H1 (cell line): ENCODE data around the gene ADCY7. TPM values are rescaled to one million over a fixed set of nuclear protein-coding genes. Genes with fewer than 3 reads are reported as not detected.

Experiments used
- CTCF ChIA-PET: fragments of 300-600 bp; sonication (Branson Sonifier 250); formaldehyde crosslinking; loops from one replicate; lab custom pipeline; 2021; ENCODE audit not compliant: partially characterized antibody; lab: Charles Lee
- POLR2A ChIA-PET: fragments of 300-600 bp; sonication (Branson Sonifier 250); formaldehyde crosslinking; loops from one replicate; lab custom pipeline; 2021; ENCODE audit warnings: inconsistent platforms; ENCODE audit not compliant: partially characterized antibody; lab: Charles Lee
- DNase-seq, 2 experiments: peaks; one replicate each; pipeline versions ENCODE4 v3.0.0 to v3.0.0-alpha.2; 2010 to 2022; ENCODE audit warnings: low spot score in 2 of 2, low read depth in 1 of 2, mixed read lengths in 1 of 2
- FAIRE-seq: peaks from 2 replicates; lab custom pipeline; 2011; peaks lifted over from hg19 to GRCh38; lab: Jason Lieb, UNC
- H2AFZ ChIP-seq: 2 replicates; pipeline ENCODE4 v1.8.1; 2012; ENCODE audit warnings: low read length, inconsistent platforms
- H2AK5ac ChIP-seq: 2 replicates; pipeline ENCODE4 v1.6.1; 2013; ENCODE audit warnings: low read depth, low read length
- H2BK120ac ChIP-seq: replicated peaks from 2 replicates; pipeline ENCODE3; 2013; ENCODE audit warnings: low read depth, low read length, inconsistent platforms
- H2BK12ac ChIP-seq: 2 replicates; pipeline ENCODE4 v1.6.1; 2013; ENCODE audit warnings: low read depth, low read length
- H2BK15ac ChIP-seq: 2 replicates; pipeline ENCODE4 v1.6.1; 2013; ENCODE audit warnings: low read length
- H2BK20ac ChIP-seq: 2 replicates; pipeline ENCODE4 v1.6.1; 2013; ENCODE audit warnings: low read length
- H2BK5ac ChIP-seq: 2 replicates; pipeline ENCODE4 v1.6.1; 2013; ENCODE audit warnings: low read depth, low read length
- H3K14ac ChIP-seq: 2 replicates; pipeline ENCODE4 v1.6.1; 2013; ENCODE audit warnings: inconsistent platforms; ENCODE audit not compliant: insufficient read length
- H3K18ac ChIP-seq: 2 replicates; pipeline ENCODE4 v1.6.1; 2013; ENCODE audit warnings: low read length; ENCODE audit errors: extremely low read depth
- H3K23ac ChIP-seq: 2 replicates; pipeline ENCODE4 v1.6.1; 2013; ENCODE audit warnings: inconsistent platforms; ENCODE audit not compliant: insufficient read length
- H3K23me2 ChIP-seq: 2 replicates; pipeline ENCODE4 v1.6.1; 2013; ENCODE audit warnings: low read depth, low read length
- H3K27ac ChIP-seq: 2 replicates; pipeline ENCODE4 v1.6.1; 2011; ENCODE audit warnings: low read depth, low read length, inconsistent platforms
- H3K27me3 ChIP-seq, 4 experiments: replicated peaks in 1 of 4; 1 replicate in 1 of 4; 2 replicates in 3 of 4; pipeline versions ENCODE4 v1.6.1 to v1.8.1; 2011 to 2013; ENCODE audit warnings: low read length in 3 of 4, mild to moderate bottlenecking in 3 of 4, inconsistent platforms in 2 of 4, mixed read lengths in 2 of 4, moderate library complexity in 1 of 4; ENCODE audit not compliant: control insufficient read depth in 3 of 4, insufficient read depth in 3 of 4; ENCODE audit errors: extremely low read depth in 1 of 4
- H3K36me3 ChIP-seq, 4 experiments: 2 replicates each; pipeline versions ENCODE4 v1.6.1 to v1.8.1; 2011 to 2013; ENCODE audit warnings: mild to moderate bottlenecking in 4 of 4, low read length in 3 of 4, moderate library complexity in 2 of 4, control low read depth in 1 of 4, inconsistent platforms in 1 of 4; ENCODE audit not compliant: insufficient read depth in 4 of 4, control insufficient read depth in 2 of 4
- H3K4ac ChIP-seq: replicated peaks from 2 replicates; pipeline ENCODE3; 2013; ENCODE audit warnings: low read length, low read depth, mixed read lengths, inconsistent platforms; ENCODE audit not compliant: insufficient read length
- H3K4me1 ChIP-seq, 4 experiments: replicated peaks in 1 of 4; 1 replicate in 1 of 4; 2 replicates in 3 of 4; pipeline versions ENCODE4 v1.6.1 to v1.8.1; 2011 to 2013; ENCODE audit warnings: low read length in 3 of 4, inconsistent platforms in 2 of 4, mixed read lengths in 1 of 4; ENCODE audit not compliant: insufficient read depth in 4 of 4, control insufficient read depth in 3 of 4
- H3K4me2 ChIP-seq, 2 experiments: 2 replicates each; pipeline versions ENCODE4 v1.6.1 to v1.8.1; 2011 to 2013; ENCODE audit warnings: low read depth in 2 of 2, low read length in 2 of 2, control low read depth in 1 of 2, inconsistent platforms in 1 of 2, mild to moderate bottlenecking in 1 of 2; ENCODE audit not compliant: insufficient read depth in 1 of 2
- H3K4me3 ChIP-seq, 4 experiments: fragments of 200-600, 300-600 bp in 1 of 4; sonication (generic), shearing (Covaris generic), sonication (Bioruptor Twin) in 1 of 4; 2 replicates each; pipeline versions ENCODE4 v1.5.1 to v1.8.1; 2011 to 2016; ENCODE audit warnings: low read length in 4 of 4, low read depth in 3 of 4, control low read depth in 2 of 4, inconsistent platforms in 2 of 4, mild to moderate bottlenecking in 2 of 4, mixed read lengths in 1 of 4, moderate library complexity in 1 of 4; ENCODE audit not compliant: insufficient read depth in 2 of 4; ENCODE audit errors: extremely low read depth in 1 of 4
- H3K56ac ChIP-seq: replicated peaks from 2 replicates; pipeline ENCODE3; 2013; ENCODE audit warnings: low read depth, mild to moderate bottlenecking, mixed read lengths, low read length, inconsistent platforms; ENCODE audit not compliant: insufficient read length
- H3K79me1 ChIP-seq: 2 replicates; pipeline ENCODE4 v1.6.1; 2013; ENCODE audit warnings: low read depth, low read length, control low read depth
- H3K79me2 ChIP-seq, 2 experiments: 2 replicates each; pipeline versions ENCODE4 v1.6.1 to v1.8.1; 2012 to 2013; ENCODE audit warnings: low read length in 2 of 2, mild to moderate bottlenecking in 2 of 2, inconsistent platforms in 1 of 2; ENCODE audit not compliant: insufficient read depth in 2 of 2, control insufficient read depth in 1 of 2
- H3K9ac ChIP-seq, 4 experiments: replicated peaks in 1 of 4; 1 replicate in 1 of 4; 2 replicates in 3 of 4; pipeline versions ENCODE4 v1.6.1 to v1.8.1; 2011 to 2013; ENCODE audit warnings: low read depth in 3 of 4, low read length in 3 of 4, control low read depth in 2 of 4, mild to moderate bottlenecking in 2 of 4, moderate library complexity in 2 of 4, inconsistent platforms in 1 of 4; ENCODE audit errors: extremely low read depth in 1 of 4
- H3K9me3 ChIP-seq, 2 experiments: 2 replicates each; pipeline versions ENCODE4 v1.6.1 to v1.8.1; 2012 to 2013; ENCODE audit warnings: mild to moderate bottlenecking in 2 of 2, moderate library complexity in 2 of 2, control low read depth in 1 of 2, inconsistent platforms in 1 of 2, low read depth in 1 of 2, low read length in 1 of 2, mixed read lengths in 1 of 2; ENCODE audit not compliant: insufficient read depth in 2 of 2
- H4K20me1 ChIP-seq, 2 experiments: replicated peaks in 1 of 2; 2 replicates each; pipeline versions ENCODE3 to v1.8.1; 2011 to 2013; ENCODE audit warnings: inconsistent platforms in 2 of 2, low read length in 2 of 2, mild to moderate bottlenecking in 1 of 2; ENCODE audit not compliant: insufficient read depth in 2 of 2, control insufficient read depth in 1 of 2
- H4K5ac ChIP-seq: 2 replicates; pipeline ENCODE4 v1.6.1; 2013; ENCODE audit warnings: low read length, low read depth, mixed read lengths, inconsistent platforms; ENCODE audit not compliant: insufficient read length
- H4K8ac ChIP-seq: 2 replicates; pipeline ENCODE4 v1.8.0; 2013; ENCODE audit warnings: mild to moderate bottlenecking, moderate library complexity, low read length, inconsistent platforms; ENCODE audit not compliant: insufficient read depth; ENCODE audit errors: extremely low read depth
- H4K91ac ChIP-seq: replicated peaks from 2 replicates; pipeline ENCODE3; 2013; ENCODE audit warnings: low read length, mixed read lengths, inconsistent platforms; ENCODE audit not compliant: insufficient read length
- ASH2L ChIP-seq: fragments of 200-600, 300-600 bp; sonication (generic); IDR thresholded peaks from one replicate; pipeline ENCODE4 v1.7.1; 2017; ENCODE audit warnings: low read length
- BCL11A ChIP-seq, 2 experiments: IDR thresholded peaks; one replicate each; pipeline ENCODE4 v1.6.1; 2011; ENCODE audit warnings: low read depth in 2 of 2, low read length in 2 of 2, mild to moderate bottlenecking in 2 of 2
- CREB1 ChIP-seq: IDR thresholded peaks from 2 replicates; pipeline ENCODE4 v1.6.1; 2012; ENCODE audit warnings: inconsistent platforms
- EP300 ChIP-seq, 2 experiments: IDR thresholded peaks; 1 replicate in 1 of 2; 2 replicates in 1 of 2; pipeline ENCODE4 v1.6.1; 2011 to 2012; ENCODE audit warnings: low read depth in 2 of 2, low read length in 2 of 2, mild to moderate bottlenecking in 2 of 2, borderline replicate concordance in 1 of 2, inconsistent platforms in 1 of 2, moderate library complexity in 1 of 2
- NRF1 ChIP-seq: IDR thresholded peaks from 2 replicates; pipeline ENCODE4 v1.6.1; 2011; ENCODE audit warnings: mild to moderate bottlenecking, low read depth, low read length, improper control_type of control experiment
- PHF8 ChIP-seq: fragments of 200-600 bp; sonication (generic); conservative IDR thresholded peaks from 2 replicates; pipeline ENCODE4 v1.7.1; 2012; ENCODE audit warnings: low read depth, mild to moderate bottlenecking, inconsistent platforms, low read length, moderate library complexity
- POLR2A ChIP-seq, 2 experiments: IDR thresholded peaks; 1 replicate in 1 of 2; 2 replicates in 1 of 2; pipeline ENCODE4 v1.6.1; 2011; ENCODE audit warnings: low read depth in 2 of 2, low read length in 2 of 2, mild to moderate bottlenecking in 2 of 2; ENCODE audit errors: control extremely low read depth in 1 of 2
- POLR2AphosphoS5 ChIP-seq: IDR thresholded peaks from 2 replicates; pipeline ENCODE4 v1.6.1; 2011; ENCODE audit warnings: low read depth, low read length
- RXRA ChIP-seq: IDR thresholded peaks from 2 replicates; pipeline ENCODE4 v1.6.1; 2011; ENCODE audit warnings: low read depth, mild to moderate bottlenecking, low read length, moderate library complexity; ENCODE audit not compliant: insufficient read depth
- SIN3A ChIP-seq, 2 experiments: IDR thresholded peaks in 1 of 2; conservative IDR thresholded peaks in 1 of 2; 2 replicates each; pipeline ENCODE4 v1.6.1; 2011 to 2012; ENCODE audit warnings: low read length in 2 of 2, improper control_type of control experiment in 1 of 2, low read depth in 1 of 2, mild to moderate bottlenecking in 1 of 2
- SIRT6 ChIP-seq: IDR thresholded peaks from one replicate; pipeline ENCODE4 v1.7.1; 2012; ENCODE audit warnings: low read length, inconsistent platforms
- SP2 ChIP-seq: IDR thresholded peaks from 2 replicates; pipeline ENCODE4 v1.6.1; 2012; ENCODE audit warnings: mild to moderate bottlenecking, low read length, inconsistent platforms
- SRF ChIP-seq: IDR thresholded peaks from 2 replicates; pipeline ENCODE4 v1.6.1; 2011; ENCODE audit warnings: mild to moderate bottlenecking, low read depth, low read length, moderate library complexity
- TBP ChIP-seq: IDR thresholded peaks from 2 replicates; pipeline ENCODE4 v1.6.1; 2011; ENCODE audit warnings: low read depth, low read length, improper control_type of control experiment
- TCF12 ChIP-seq: IDR thresholded peaks from 2 replicates; pipeline ENCODE4 v1.6.1; 2011; ENCODE audit warnings: low read depth, mild to moderate bottlenecking, low read length
- ZNF274 ChIP-seq: IDR thresholded peaks from 2 replicates; pipeline ENCODE4 v1.7.0; 2012; ENCODE audit warnings: low read length, borderline replicate concordance; ENCODE audit errors: extremely low read depth
- WGBS, 2 experiments: shearing (Covaris generic) in 1 of 2; methylation state at CpG; one replicate each; pipeline versions ENCODE4 v1.1.6 to v1.1.7; 2013 to 2015; ENCODE audit warnings: low lambda C conversion rate in 2 of 2, mixed read lengths in 2 of 2, inconsistent platforms in 1 of 2, low coverage in 1 of 2, missing lambda C conversion rate in 1 of 2; ENCODE audit not compliant: insufficient replicate concordance in 2 of 2, insufficient coverage in 1 of 2, insufficient read length in 1 of 2; ENCODE audit errors: extremely low coverage in 1 of 2, missing lambda C conversion rate in 1 of 2; 5-methylcytosine and 5-hydroxymethylcytosine counted together
- polyA plus RNA-seq, 7 experiments: library from polyadenylated mRNA; depleted of rRNA in 3 of 7; stranded (reverse) in 5 of 7; unstranded in 2 of 7; fragments of >200 nt in 5 of 7; fragments of 200-250 nt in 2 of 7; gene quantifications; 1 replicate in 5 of 7; 2 replicates in 1 of 7; 4 replicates in 1 of 7; pipeline versions ENCODE4 v1.2.1 to v1.2.3, GENCODE V29; 2011 to 2013; ENCODE audit warnings: missing spikeins in 2 of 7, mixed read lengths in 2 of 7
- total RNA-seq: library from RNA; stranded (reverse); fragmentation: NEBNext Ultra II Directional; extraction: Animal tissue kit (Norgen Biotek cat#: 25700); gene quantifications from 2 replicates; pipeline ENCODE4 v1.2.1, GENCODE V29; 2021

ADCY7 gene
- total and polyA plus RNA-seq, 2 of the 8 experiments (the other 6 are each of a cell fraction or from before 2014, with no cell fraction given) = 2.4 to 5.1 TPM

- no peaks in the 10 kb centered on the region for H3K79me1 ChIP-seq
- H3K18ac ChIP-seq = no peak overlapping the region
- H3K9ac ChIP-seq = no peak overlapping the region
- no peaks in the 10 kb centered on the region for H3K4me1 ChIP-seq
- no peaks in the 10 kb centered on the region for H3K27me3 ChIP-seq
- 95% methylated on average over 5 of the region's 5 CpGs; no CpG with 5 or more reads in 1 of the 2 experiments for WGBS, 2 experiments
- no peak overlapping the region for H2BK120ac ChIP-seq
- H3K4ac ChIP-seq = no peak overlapping the region
- no peaks in the 10 kb centered on the region for H3K9me3 ChIP-seq
- H3K27ac ChIP-seq = no peak overlapping the region
- H3K23ac ChIP-seq = no peak overlapping the region
- H4K91ac ChIP-seq = no peak overlapping the region
- no peak overlapping the region for H4K8ac ChIP-seq
- no peak overlapping the region for H2AK5ac ChIP-seq
- H3K79me2 ChIP-seq = no peaks in the 10 kb centered on the region
- H3K36me3 ChIP-seq = peaks cover 0 to 17% (median 9%) of the 10 kb centered on the region in 4 experiments; a peak in 4 of 8 replicates
- H4K20me1 ChIP-seq = no peaks in the 10 kb centered on the region
- CTCF ChIA-PET = interaction anchor here (0.6 to 1.9 kb wide), 2 partner anchors 18 to 94 kb away, joined by 3 to 8 read pairs; no protein-coding TSS in a partner anchor
- H2BK15ac ChIP-seq = no peak overlapping the region
- H3K4me3 ChIP-seq = no peak overlapping the region
- no peak overlapping the region for H2AFZ ChIP-seq
- no peak overlapping the region for H2BK5ac ChIP-seq
- H3K14ac ChIP-seq = no peak overlapping the region
- POLR2A ChIA-PET = no interaction called here
- no peak overlapping the region for H3K56ac ChIP-seq
- no peak for DNase-seq
- no peak overlapping the region for H2BK12ac ChIP-seq
- no peak for FAIRE-seq
- H3K4me2 ChIP-seq = no peak overlapping the region
- H3K23me2 ChIP-seq = no peaks in the 10 kb centered on the region
- H4K5ac ChIP-seq = no peak overlapping the region
- H2BK20ac ChIP-seq = no peak overlapping the region
- TF ChIP-seq BCL11A (IDR thresholded peaks at IDR 0.05; ENCODE audit: low read depth in 2 of 2, low read length in 2 of 2) (no peak), TCF12 (no peak), SIRT6 (no peak), ASH2L (no peak), POLR2A (IDR thresholded peaks at IDR 0.05; ENCODE audit: control extremely low read depth in 1 of 2, low read depth in 2 of 2, low read length in 2 of 2) (no peak), CREB1 (no peak), NRF1 (no peak), ZNF274 (no peak), SIN3A (conservative IDR thresholded peaks at IDR 0.05 in 1 of 2, IDR thresholded peaks at IDR 0.05 in 1 of 2; ENCODE audit: low read depth in 1 of 2, low read length in 2 of 2) (no peak), POLR2AphosphoS5 (no peak), PHF8 (no peak), EP300 (IDR thresholded peaks at IDR 0.05; ENCODE audit: borderline replicate concordance in 1 of 2, low read depth in 2 of 2, low read length in 2 of 2) (no peak), RXRA (no peak), SP2 (no peak), TBP (no peak), SRF (no peak)
Measured at GRCh38 chr16:50228364-50228868, 37.9 kb upstream of the ADCY7 start.
